ENCODE measurements around the gene CD300H.

CD300H gene

GRCh38 chr17:74591503-74591902 lies 24.2 kb upstream of the CD300H start:
- TF ChIP-seq, protein P1, sequence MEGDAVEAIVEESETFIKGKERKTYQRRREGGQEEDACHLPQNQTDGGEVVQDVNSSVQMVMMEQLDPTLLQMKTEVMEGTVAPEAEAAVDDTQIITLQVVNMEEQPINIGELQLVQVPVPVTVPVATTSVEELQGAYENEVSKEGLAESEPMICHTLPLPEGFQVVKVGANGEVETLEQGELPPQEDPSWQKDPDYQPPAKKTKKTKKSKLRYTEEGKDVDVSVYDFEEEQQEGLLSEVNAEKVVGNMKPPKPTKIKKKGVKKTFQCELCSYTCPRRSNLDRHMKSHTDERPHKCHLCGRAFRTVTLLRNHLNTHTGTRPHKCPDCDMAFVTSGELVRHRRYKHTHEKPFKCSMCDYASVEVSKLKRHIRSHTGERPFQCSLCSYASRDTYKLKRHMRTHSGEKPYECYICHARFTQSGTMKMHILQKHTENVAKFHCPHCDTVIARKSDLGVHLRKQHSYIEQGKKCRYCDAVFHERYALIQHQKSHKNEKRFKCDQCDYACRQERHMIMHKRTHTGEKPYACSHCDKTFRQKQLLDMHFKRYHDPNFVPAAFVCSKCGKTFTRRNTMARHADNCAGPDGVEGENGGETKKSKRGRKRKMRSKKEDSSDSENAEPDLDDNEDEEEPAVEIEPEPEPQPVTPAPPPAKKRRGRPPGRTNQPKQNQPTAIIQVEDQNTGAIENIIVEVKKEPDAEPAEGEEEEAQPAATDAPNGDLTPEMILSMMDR (IDR thresholded peaks at IDR 0.05; ENCODE audit: borderline replicate concordance, control extremely low read depth, extremely low read depth, insufficient read depth, missing control alignments): no peak
- in situ Hi-C loops (cut with MboI; ENCODE audit: low sequenced_read_pairs, unreplicated experiment): no loop called here
- DNase-seq (ENCODE audit: low spot score): no peak

DNA sequence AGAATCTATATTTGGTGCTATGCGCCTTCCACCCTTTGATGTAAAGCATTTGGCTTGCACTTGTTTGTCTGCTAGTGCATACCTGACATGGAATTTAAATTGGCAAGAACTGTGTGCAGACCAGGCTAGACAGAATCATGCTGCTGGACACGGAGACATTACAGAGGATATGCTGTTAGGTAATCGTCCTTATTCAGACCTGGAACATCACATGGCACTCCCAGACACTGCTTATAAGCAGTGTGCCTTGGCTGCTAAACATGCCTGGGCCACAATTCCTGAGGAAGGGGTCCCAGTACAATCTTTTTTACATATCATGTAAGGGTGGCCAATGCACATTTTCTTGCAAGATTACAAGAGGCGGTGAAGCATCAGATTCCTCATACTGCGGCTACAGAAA lies 18.4 kb upstream of the CD300H start:
- TF ChIP-seq, protein P1 (IDR thresholded peaks at IDR 0.05; ENCODE audit: borderline replicate concordance, control extremely low read depth, extremely low read depth, insufficient read depth, missing control alignments): no peak
- in situ Hi-C loops (cut with MboI; ENCODE audit: low sequenced_read_pairs, unreplicated experiment): no loop called here
- DNase-seq (ENCODE audit: low spot score): no peak

- DNase-seq (ENCODE audit: low spot score): no peak
- in situ Hi-C loops (cut with MboI; ENCODE audit: low sequenced_read_pairs, unreplicated experiment): no loop called here
- TF ChIP-seq, protein P1 (IDR thresholded peaks at IDR 0.05; ENCODE audit: borderline replicate concordance, control extremely low read depth, extremely low read depth, insufficient read depth, missing control alignments): no peak
These were observed 17.2 kb upstream of the CD300H start for GRCh38 chr17:74584292-74585060.

DNA sequence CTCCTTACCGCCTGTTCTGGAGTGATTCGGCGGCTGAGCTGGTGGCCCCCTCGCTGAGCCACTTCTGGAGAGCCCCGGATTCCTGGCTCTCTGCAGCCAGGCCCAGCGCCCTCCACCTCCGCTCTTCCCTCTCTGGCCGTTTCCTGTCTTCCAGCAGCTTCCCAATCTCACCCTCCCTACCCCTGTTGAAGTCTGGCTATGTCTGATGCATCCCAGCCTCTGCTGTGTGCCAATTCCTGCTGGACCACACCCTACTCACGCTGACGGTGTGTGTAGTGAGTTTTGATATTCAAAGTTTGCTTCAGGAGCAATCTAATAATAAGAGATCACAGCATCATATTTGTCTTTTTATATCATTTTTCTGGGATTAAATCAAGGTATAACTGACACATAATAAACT lies 15.3 kb upstream of the CD300H start:
- no peak for DNase-seq (ENCODE audit: low spot score)
- TF ChIP-seq, protein P1 (IDR thresholded peaks at IDR 0.05; ENCODE audit: borderline replicate concordance, control extremely low read depth, extremely low read depth, insufficient read depth, missing control alignments): no peak
- in situ Hi-C loops (cut with MboI; ENCODE audit: low sequenced_read_pairs, unreplicated experiment): no loop called here

DNA sequence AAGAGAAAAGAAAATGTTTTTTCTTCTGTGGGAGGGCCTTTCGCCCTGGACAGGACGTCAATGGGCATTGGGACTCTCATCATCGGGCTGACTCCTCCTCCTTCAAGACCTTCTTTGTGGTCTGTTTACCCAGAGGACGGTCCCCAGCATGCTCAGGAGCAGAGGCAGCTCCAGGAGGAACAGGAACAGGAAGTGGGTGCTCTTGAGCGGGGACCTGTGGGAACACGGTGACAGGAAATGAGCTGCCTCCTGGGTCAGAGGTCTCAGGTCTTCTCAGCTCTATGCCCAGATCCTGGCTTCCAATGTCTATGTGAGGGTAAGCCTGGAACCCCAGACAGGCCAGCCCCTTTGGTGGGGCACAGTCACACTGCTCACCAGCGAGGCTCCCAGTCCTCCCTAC lies 12.6 kb upstream of the CD300H start:
- in situ Hi-C loops (cut with MboI; ENCODE audit: low sequenced_read_pairs, unreplicated experiment): no loop called here
- no peak for DNase-seq (ENCODE audit: low spot score)
- TF ChIP-seq, protein P1 (IDR thresholded peaks at IDR 0.05; ENCODE audit: borderline replicate concordance, control extremely low read depth, extremely low read depth, insufficient read depth, missing control alignments): no peak

DNA sequence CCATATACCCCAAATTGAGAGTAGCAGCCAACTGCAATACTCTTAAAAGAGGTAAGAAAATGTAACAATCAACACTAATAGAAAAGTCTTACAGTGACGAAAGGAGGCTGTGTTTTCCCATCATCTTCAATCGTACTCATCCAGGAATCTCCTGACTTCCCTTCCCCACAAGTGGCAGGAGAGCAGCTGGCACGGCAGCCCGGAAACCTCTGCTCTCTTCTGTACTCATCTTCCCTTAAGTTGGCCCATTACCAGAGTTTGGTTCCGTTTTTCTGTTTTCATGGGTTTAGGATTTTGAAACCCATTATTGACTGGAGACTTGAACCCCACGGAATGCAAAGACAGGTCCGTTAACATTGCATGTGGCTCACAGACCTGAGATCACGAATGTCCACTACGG lies 11.7 kb upstream of the CD300H start:
- DNase-seq (ENCODE audit: low spot score): no peak
- TF ChIP-seq, protein P1 (IDR thresholded peaks at IDR 0.05; ENCODE audit: borderline replicate concordance, control extremely low read depth, extremely low read depth, insufficient read depth, missing control alignments): no peak
- in situ Hi-C loops (cut with MboI; ENCODE audit: low sequenced_read_pairs, unreplicated experiment): no loop called here
